ENCODE data around the gene PSMB9. TPM values are rescaled to one million over a fixed set of nuclear protein-coding genes. Genes with fewer than 3 reads are reported as not detected.

PSMB9 gene
- total and polyA plus RNA-seq, 12 donors = 13.4 to 69.8 (median 40.4) TPM

GRCh38 chr6:32829495-32829894 lies 24.5 kb upstream of the PSMB9 start:
- Histone ChIP-seq H3K27me3 (no peaks in the 10 kb centered on the region), H3K27ac (no peak overlapping the region), H3K9me3 (replicated peaks in 1 of 3) (no peaks in the 10 kb centered on the region), H3K4me3 (no peak overlapping the region), H3K36me3 (replicated peaks in 1 of 2) (peaks cover 0 to 29% of the 10 kb centered on the region in 2 donors), H3K4me1 (replicated peaks in 1 of 2) (no peaks in the 10 kb centered on the region)
- WGBS, 4 donors = 78 to 83% (median 82%) methylated on average over 7 of the region's 7 CpGs
- no peak for DNase-seq
- no peak for TF ChIP-seq POLR2A (IDR thresholded peaks at IDR 0.05)
- TF ChIP-seq, protein P1, sequence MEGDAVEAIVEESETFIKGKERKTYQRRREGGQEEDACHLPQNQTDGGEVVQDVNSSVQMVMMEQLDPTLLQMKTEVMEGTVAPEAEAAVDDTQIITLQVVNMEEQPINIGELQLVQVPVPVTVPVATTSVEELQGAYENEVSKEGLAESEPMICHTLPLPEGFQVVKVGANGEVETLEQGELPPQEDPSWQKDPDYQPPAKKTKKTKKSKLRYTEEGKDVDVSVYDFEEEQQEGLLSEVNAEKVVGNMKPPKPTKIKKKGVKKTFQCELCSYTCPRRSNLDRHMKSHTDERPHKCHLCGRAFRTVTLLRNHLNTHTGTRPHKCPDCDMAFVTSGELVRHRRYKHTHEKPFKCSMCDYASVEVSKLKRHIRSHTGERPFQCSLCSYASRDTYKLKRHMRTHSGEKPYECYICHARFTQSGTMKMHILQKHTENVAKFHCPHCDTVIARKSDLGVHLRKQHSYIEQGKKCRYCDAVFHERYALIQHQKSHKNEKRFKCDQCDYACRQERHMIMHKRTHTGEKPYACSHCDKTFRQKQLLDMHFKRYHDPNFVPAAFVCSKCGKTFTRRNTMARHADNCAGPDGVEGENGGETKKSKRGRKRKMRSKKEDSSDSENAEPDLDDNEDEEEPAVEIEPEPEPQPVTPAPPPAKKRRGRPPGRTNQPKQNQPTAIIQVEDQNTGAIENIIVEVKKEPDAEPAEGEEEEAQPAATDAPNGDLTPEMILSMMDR (IDR thresholded peaks at IDR 0.05) = no peak
- intact Hi-C loops (cut with DNase I) = loop anchor here in 1 of 2 donors (5.0 kb wide), 1 partner anchor 38 kb away; no protein-coding TSS in a partner anchor

- intact Hi-C loops (cut with DNase I) = no loop called here
- WGBS, 4 donors = 96 to 99% (median 97%) methylated on average over 5 of the region's 5 CpGs
- no peaks in the 10 kb centered on the region for H3K9me3 ChIP-seq (replicated peaks in 1 of 3)
- DNase-seq = no peak
- H3K27me3 ChIP-seq = no peaks in the 10 kb centered on the region
- H3K27ac ChIP-seq = no peak overlapping the region
- H3K4me3 ChIP-seq = no peak overlapping the region
- peaks cover 0 to 32% of the 10 kb centered on the region in 2 donors for H3K36me3 ChIP-seq (replicated peaks in 1 of 2)
- TF ChIP-seq, protein P1 (IDR thresholded peaks at IDR 0.05) = no peak
- TF ChIP-seq POLR2A (IDR thresholded peaks at IDR 0.05) = no peak
- no peaks in the 10 kb centered on the region for H3K4me1 ChIP-seq (replicated peaks in 1 of 2)
Measured at GRCh38 chr6:32830017-32830416, 24.0 kb upstream of the PSMB9 start.

- TF ChIP-seq, protein P1 (IDR thresholded peaks at IDR 0.05) = no peak
- TF ChIP-seq POLR2A (IDR thresholded peaks at IDR 0.05) = no peak
- intact Hi-C loops (cut with DNase I) = no loop called here
- Histone ChIP-seq H3K27me3 (no peaks in the 10 kb centered on the region), H3K9me3 (replicated peaks in 1 of 3) (no peaks in the 10 kb centered on the region), H3K27ac (no peak overlapping the region), H3K4me3 (no peak overlapping the region), H3K4me1 (replicated peaks in 1 of 2) (no peaks in the 10 kb centered on the region), H3K36me3 (replicated peaks in 1 of 2) (peaks cover 0 to 40% of the 10 kb centered on the region in 2 donors)
- DNase-seq = no peak
- 77 to 97% (median 93%) methylated on average over 5 of the region's 5 CpGs for WGBS, 4 donors
Measured at GRCh38 chr6:32830936-32831335, 23.1 kb upstream of the PSMB9 start.

DNA sequence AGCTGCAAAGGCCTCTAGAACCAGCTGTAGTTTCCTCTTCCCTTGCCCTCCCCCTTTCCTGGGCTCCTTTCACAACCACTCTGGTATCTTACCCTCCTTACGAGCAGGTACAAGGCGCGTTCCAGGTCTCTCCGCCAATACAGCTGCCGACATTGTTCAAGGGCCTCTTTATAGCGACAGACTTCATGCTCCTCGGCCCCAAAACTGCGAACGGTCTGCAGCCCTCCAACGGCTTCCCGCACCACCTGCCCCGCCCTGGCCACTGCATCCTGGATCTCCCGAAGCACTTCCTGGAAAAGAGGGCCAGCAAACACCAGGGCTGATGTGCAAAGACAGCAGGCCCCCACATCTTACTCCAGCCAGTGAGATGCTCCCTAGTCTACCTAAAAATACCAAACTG lies 21.5 kb upstream of the PSMB9 start:
- Histone ChIP-seq H3K36me3 (replicated peaks in 1 of 2) (peaks cover 0 to 40% of the 10 kb centered on the region in 2 donors), H3K27me3 (no peaks in the 10 kb centered on the region), H3K4me3 (no peak overlapping the region), H3K4me1 (replicated peaks in 1 of 2) (peaks cover 3 to 6% of the 10 kb centered on the region in 2 donors), H3K9me3 (replicated peaks in 1 of 3) (no peaks in the 10 kb centered on the region), H3K27ac (no peak overlapping the region)
- no peak for DNase-seq
- TF ChIP-seq POLR2A (IDR thresholded peaks at IDR 0.05) = no peak
- TF ChIP-seq, protein P1 (IDR thresholded peaks at IDR 0.05) = no peak
- intact Hi-C loops (cut with DNase I) = no loop called here
- 85 to 98% (median 91%) methylated on average over 13 of the region's 13 CpGs for WGBS, 4 donors
